ENCODE data around the gene RECK. TPM values are rescaled to one million over a fixed set of nuclear protein-coding genes. Genes with fewer than 3 reads are reported as not detected.

The RECK gene
- total and polyA plus RNA-seq, 3 donors from 2014 or later = 10.1 to 17.6 (median 15.4) TPM

- DNase-seq = peak; percentile 49
- TF ChIP-seq POLR2A (IDR thresholded peaks at IDR 0.05) (no peak), CTCF (IDR thresholded peaks at IDR 0.05) (no peak)
- Histone ChIP-seq H3K9me3 (no peaks in the 10 kb centered on the region), H3K4me3 (no peak overlapping the region), H3K4me1 (peaks cover 23% of the 10 kb centered on the region), H3K27me3 (no peaks in the 10 kb centered on the region), H3K27ac (no peak overlapping the region), H3K36me3 (ENCODE audit: low read depth, missing control alignments) (no peaks in the 10 kb centered on the region)
- intact Hi-C loops (cut with DNase I; ENCODE audit: low total_unique reads) = no loop called here
- WGBS, 2 donors = 68 to 71% methylated on average over 4 of the region's 4 CpGs
Measured at GRCh38 chr9:36141288-36141687, 104.6 kb downstream of the RECK start.

GRCh38 chr9:36141761-36142160 lies 105.0 kb downstream of the RECK start:
- Histone ChIP-seq H3K36me3 (ENCODE audit: low read depth, missing control alignments) (no peaks in the 10 kb centered on the region), H3K27ac (peak overlapping the region; percentile 86 to 88), H3K27me3 (no peaks in the 10 kb centered on the region), H3K4me1 (peaks cover 23% of the 10 kb centered on the region), H3K4me3 (no peak overlapping the region), H3K9me3 (no peaks in the 10 kb centered on the region)
- no peak for DNase-seq
- intact Hi-C loops (cut with DNase I; ENCODE audit: low total_unique reads) = no loop called here
- TF ChIP-seq POLR2A (IDR thresholded peaks at IDR 0.05) (no peak), CTCF (IDR thresholded peaks at IDR 0.05) (no peak)
- WGBS, 2 donors = 89 to 95% methylated on average over 7 of the region's 7 CpGs

GRCh38 chr9:36142510-36143244 lies 106.0 kb downstream of the RECK start:
- Histone ChIP-seq H3K36me3 (ENCODE audit: low read depth, missing control alignments) (no peaks in the 10 kb centered on the region), H3K27me3 (no peaks in the 10 kb centered on the region), H3K4me1 (peaks cover 15% of the 10 kb centered on the region), H3K4me3 (no peak overlapping the region), H3K27ac (peak overlapping the region; percentile 86 to 88), H3K9me3 (no peaks in the 10 kb centered on the region)
- TF ChIP-seq POLR2A (IDR thresholded peaks at IDR 0.05) (no peak), CTCF (IDR thresholded peaks at IDR 0.05) (no peak)
- intact Hi-C loops (cut with DNase I; ENCODE audit: low total_unique reads) = no loop called here
- 49 to 60% methylated on average over 12 of the region's 12 CpGs for WGBS, 2 donors
- DNase-seq = no peak

- Histone ChIP-seq H3K27me3 (no peaks in the 10 kb centered on the region), H3K9me3 (no peaks in the 10 kb centered on the region), H3K4me1 (peaks cover 17% of the 10 kb centered on the region), H3K4me3 (no peak overlapping the region), H3K36me3 (ENCODE audit: low read depth, missing control alignments) (no peaks in the 10 kb centered on the region), H3K27ac (peak overlapping the region; percentile 86 to 88)
- TF ChIP-seq POLR2A (IDR thresholded peaks at IDR 0.05) (no peak), CTCF (IDR thresholded peaks at IDR 0.05) (no peak)
- WGBS, 2 donors = 75 to 83% methylated on average over 13 of the region's 13 CpGs
- intact Hi-C loops (cut with DNase I; ENCODE audit: low total_unique reads) = no loop called here
- no peak for DNase-seq
Measured at GRCh38 chr9:36143245-36143641, 106.5 kb downstream of the RECK start.
